Thymus (tissue), 11 donors: Measurements from ENCODE around the gene MCM9. TPM values are rescaled to one million over a fixed set of nuclear protein-coding genes. Genes with fewer than 3 reads are reported as not detected.
"Not testable (repeated sequence)": the region's sequence is repeated elsewhere in the genome, so short reads cannot be mapped to it uniquely, and the experiment has no call there.

Source experiments
- DNase-seq, 9 donors: peaks; one replicate each; pipeline ENCODE4 v3.0.0-alpha.2; 2013; ENCODE audit warnings: low spot score in 9 of 9, low read depth in 6 of 9, missing footprints in 1 of 9
- H3K27ac ChIP-seq, 2 donors: one replicate each; pipeline ENCODE4 v1.5.1; 2013; ENCODE audit warnings: control low read depth in 1 of 2, low read depth in 1 of 2, low read length in 1 of 2, mild to moderate bottlenecking in 1 of 2, moderate library complexity in 1 of 2
- H3K27me3 ChIP-seq, 2 donors: one replicate each; pipeline ENCODE4 v1.5.1; 2013; ENCODE audit warnings: low read length in 1 of 2; ENCODE audit not compliant: control insufficient read depth in 2 of 2, insufficient read depth in 1 of 2
- H3K36me3 ChIP-seq, 2 donors: one replicate each; pipeline ENCODE4 v1.5.1; 2013; ENCODE audit warnings: low read length in 1 of 2, mild to moderate bottlenecking in 1 of 2, moderate library complexity in 1 of 2; ENCODE audit not compliant: control insufficient read depth in 2 of 2, insufficient read depth in 2 of 2
- H3K4me1 ChIP-seq, 2 donors: one replicate each; pipeline ENCODE4 v1.5.1; 2013; ENCODE audit warnings: low read length in 2 of 2; ENCODE audit not compliant: control insufficient read depth in 2 of 2, insufficient read depth in 2 of 2
- H3K4me3 ChIP-seq, 2 donors: one replicate each; pipeline ENCODE4 v1.5.1; 2013; ENCODE audit warnings: low read length in 2 of 2, control low read depth in 1 of 2, mild to moderate bottlenecking in 1 of 2
- H3K9me3 ChIP-seq, 2 donors: one replicate each; pipeline ENCODE4 v1.5.1; 2013; ENCODE audit warnings: low read length in 1 of 2, mild to moderate bottlenecking in 1 of 2; ENCODE audit not compliant: control insufficient read depth in 2 of 2, insufficient read depth in 1 of 2
- WGBS: extraction: QIAGEN DNeasy Blood & Tissue Kit; methylation state at CpG from one replicate; pipeline ENCODE4 v1.1.7; 2013; 5-methylcytosine and 5-hydroxymethylcytosine counted together
- polyA plus RNA-seq: library from polyadenylated mRNA; stranded (reverse); fragments of 200-250 nt; gene quantifications from one replicate; pipeline ENCODE4 v1.2.3, GENCODE V29; 2013
- total RNA-seq: library from RNA; stranded (reverse); fragments of 120-200 nt; gene quantifications from one replicate; pipeline ENCODE4 v1.2.4, GENCODE V29; 2013
- donor health status: healthy.

The MCM9 gene
- total and polyA plus RNA-seq, 2 donors: 7.6 to 12.2 TPM

DNA sequence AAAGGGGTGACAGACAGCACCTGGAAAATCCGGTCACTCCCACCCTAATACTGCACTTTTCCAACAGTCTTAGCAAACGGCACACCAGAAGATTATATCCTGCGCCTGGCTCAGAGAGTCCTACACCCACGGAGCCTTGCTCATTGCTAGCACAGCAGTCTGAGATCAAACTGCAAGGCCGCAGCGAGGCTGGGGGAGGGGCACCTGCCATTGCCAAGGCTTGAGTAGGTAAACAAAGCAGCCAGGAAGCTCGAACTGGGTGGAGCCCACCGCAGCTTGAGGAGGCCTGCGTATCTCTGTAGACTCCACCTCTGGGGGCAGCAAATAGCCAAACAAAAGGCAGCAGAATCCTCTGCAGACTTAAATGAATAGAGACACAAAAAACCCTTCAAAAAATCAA, 138.4 kb downstream of the MCM9 start:
- not testable (repeated sequence) for H3K36me3 ChIP-seq, H3K27me3 ChIP-seq, H3K27ac ChIP-seq, H3K4me3 ChIP-seq
- DNase-seq: peak in 1 of 9 donors; percentile 45
- Histone ChIP-seq H3K9me3 (peaks cover 0 to 15% of the 10 kb centered on the region in 2 donors), H3K4me1 (peaks cover 5 to 16% of the 10 kb centered on the region in 2 donors)
- WGBS: 81% methylated on average over 9 of the region's 9 CpGs

DNA sequence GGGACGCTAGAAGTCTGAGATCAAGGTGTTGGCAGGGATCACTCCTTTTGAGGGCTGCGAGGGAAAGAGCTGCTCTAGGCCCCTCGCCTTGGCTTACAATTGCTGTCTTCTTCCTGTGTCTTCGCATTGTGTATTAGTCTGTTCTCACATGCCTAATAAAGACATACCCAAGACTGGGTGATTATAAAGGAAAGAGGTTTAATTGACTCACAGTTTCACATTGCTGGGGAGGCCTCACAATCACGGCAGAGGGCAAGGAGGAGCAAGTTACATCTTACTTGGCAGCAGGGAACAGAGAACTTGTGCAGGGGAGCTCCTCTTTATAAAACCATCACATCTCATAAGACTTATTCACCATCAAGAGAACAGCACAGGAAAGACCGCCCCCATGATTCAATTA, 143.5 kb downstream of the MCM9 start:
- DNase-seq: no peak
- WGBS: 97% methylated on average over 6 of the region's 6 CpGs
- peaks cover 0 to 8% of the 10 kb centered on the region in 2 donors for H3K9me3 ChIP-seq
- H3K27ac ChIP-seq: no peak overlapping the region
- H3K4me3 ChIP-seq: no peak overlapping the region
- peaks cover 5 to 21% of the 10 kb centered on the region in 2 donors for H3K4me1 ChIP-seq
- H3K36me3 ChIP-seq: no peaks in the 10 kb centered on the region
- H3K27me3 ChIP-seq: no peaks in the 10 kb centered on the region

DNA sequence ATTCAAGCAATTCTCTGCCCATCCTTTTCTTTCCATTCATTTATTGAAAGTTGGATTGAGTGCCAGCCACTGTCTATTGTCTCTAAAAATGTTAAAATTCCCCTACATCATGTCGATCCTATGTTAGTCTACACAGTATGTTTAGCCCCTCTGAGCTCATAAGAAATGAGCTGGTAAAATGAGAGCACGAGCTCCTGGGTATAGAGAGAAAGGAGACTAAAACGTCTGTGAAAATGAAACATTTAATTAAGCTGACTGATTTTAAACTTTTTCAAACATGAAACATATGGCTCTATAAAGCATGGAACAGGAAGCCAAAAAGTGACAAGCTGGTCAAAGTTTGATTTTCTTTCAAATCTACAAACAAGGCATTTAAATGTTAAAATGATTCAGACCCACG, 145.0 kb downstream of the MCM9 start:
- H3K4me3 ChIP-seq: no peak overlapping the region
- peaks cover 5 to 21% of the 10 kb centered on the region in 2 donors for H3K4me1 ChIP-seq
- H3K9me3 ChIP-seq: peaks cover 0 to 4% of the 10 kb centered on the region in 2 donors
- H3K27ac ChIP-seq: no peak overlapping the region
- no peaks in the 10 kb centered on the region for H3K36me3 ChIP-seq
- WGBS: 69% methylated on average over 4 of the region's 4 CpGs
- H3K27me3 ChIP-seq: no peaks in the 10 kb centered on the region
- no peak for DNase-seq

- peak in 1 of 9 donors; percentile 27 for DNase-seq
- H3K4me3 ChIP-seq: no peak overlapping the region
- peaks cover 0 to 4% of the 10 kb centered on the region in 2 donors for H3K9me3 ChIP-seq
- H3K4me1 ChIP-seq: peaks cover 5 to 21% of the 10 kb centered on the region in 2 donors
- H3K27me3 ChIP-seq: no peaks in the 10 kb centered on the region
- H3K27ac ChIP-seq: peak overlapping the region in 1 of 2 donors; percentile 57
- 77% methylated on average over 5 of the region's 5 CpGs for WGBS
- no peaks in the 10 kb centered on the region for H3K36me3 ChIP-seq
Observed at GRCh38 chr6:118789419-118789818, 145.5 kb downstream of the MCM9 start.

- WGBS: 33% methylated on average over 4 of the region's 4 CpGs
- peak overlapping the region in 1 of 2 donors; percentile 57 for H3K27ac ChIP-seq
- peak in 1 of 9 donors; percentile 43 for DNase-seq
Observed at GRCh38 chr6:118788702-118789101, 146.3 kb downstream of the MCM9 start.

GRCh38 chr6:118787724-118788423, 147.1 kb downstream of the MCM9 start:
- DNase-seq: peak in 1 of 9 donors; percentile 35
- H3K27me3 ChIP-seq: no peaks in the 10 kb centered on the region
- no peak overlapping the region for H3K27ac ChIP-seq
- peaks cover 0 to 4% of the 10 kb centered on the region in 2 donors for H3K9me3 ChIP-seq
- no peaks in the 10 kb centered on the region for H3K36me3 ChIP-seq
- WGBS: 86% methylated on average over 6 of the region's 6 CpGs
- no peak overlapping the region for H3K4me3 ChIP-seq
- peaks cover 5 to 21% of the 10 kb centered on the region in 2 donors for H3K4me1 ChIP-seq

More at GRCh38 chr6:118788702-118789101, 146.3 kb downstream of the MCM9 start:
- Histone ChIP-seq H3K4me1 (peaks cover 5 to 21% of the 10 kb centered on the region in 2 donors), H3K36me3 (no peaks in the 10 kb centered on the region), H3K9me3 (peaks cover 0 to 4% of the 10 kb centered on the region in 2 donors), H3K4me3 (no peak overlapping the region), H3K27me3 (no peaks in the 10 kb centered on the region)

GRCh38 chr6:118786596-118787453, 148.1 kb downstream of the MCM9 start:
- H3K27ac ChIP-seq: no peak overlapping the region
- DNase-seq: no peak
- H3K27me3 ChIP-seq: no peaks in the 10 kb centered on the region
- H3K4me1 ChIP-seq: peaks cover 5 to 21% of the 10 kb centered on the region in 2 donors
- H3K4me3 ChIP-seq: no peak overlapping the region
- WGBS: 97% methylated on average over 8 of the region's 8 CpGs
- no peaks in the 10 kb centered on the region for H3K36me3 ChIP-seq
- no peaks in the 10 kb centered on the region for H3K9me3 ChIP-seq

- Histone ChIP-seq H3K27me3 (no peaks in the 10 kb centered on the region), H3K4me1 (peaks cover 5 to 21% of the 10 kb centered on the region in 2 donors), H3K27ac (no peak overlapping the region), H3K9me3 (no peaks in the 10 kb centered on the region), H3K4me3 (no peak overlapping the region), H3K36me3 (no peaks in the 10 kb centered on the region)
- WGBS: 97% methylated on average over 3 of the region's 3 CpGs
- no peak for DNase-seq
Observed at GRCh38 chr6:118785601-118786000, 149.4 kb downstream of the MCM9 start.

DNA sequence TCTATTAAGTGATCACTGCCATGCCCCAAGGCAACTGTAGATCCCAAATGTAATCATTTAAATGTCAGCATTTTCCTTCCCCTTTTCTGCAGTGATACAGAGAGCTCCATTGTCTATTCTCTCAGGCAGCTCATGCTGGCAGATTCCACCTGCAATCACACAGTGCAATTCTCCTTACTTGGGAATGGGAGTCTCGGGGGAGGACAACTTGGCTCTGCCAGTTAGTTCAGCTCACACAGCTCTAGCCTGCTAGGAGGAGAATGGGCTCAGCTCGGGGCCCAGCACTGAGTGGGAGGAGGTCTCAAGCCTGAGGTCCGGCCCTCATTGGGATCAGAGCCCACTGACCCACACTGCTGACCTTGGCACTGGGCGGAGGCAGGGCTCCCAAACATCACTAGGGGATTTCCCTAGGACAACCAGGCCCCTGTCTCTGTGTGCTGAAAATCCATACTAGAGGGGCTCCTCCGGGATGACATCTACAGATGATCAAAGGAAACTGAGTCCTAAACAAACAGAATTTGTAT, 150.3 kb downstream of the MCM9 start:
- no peaks in the 10 kb centered on the region for H3K36me3 ChIP-seq
- no peaks in the 10 kb centered on the region for H3K27me3 ChIP-seq
- H3K9me3 ChIP-seq: no peaks in the 10 kb centered on the region
- WGBS: 99% methylated on average over 5 of the region's 5 CpGs
- H3K4me1 ChIP-seq: peaks cover 5 to 21% of the 10 kb centered on the region in 2 donors
- H3K27ac ChIP-seq: no peak overlapping the region
- DNase-seq: no peak
- no peak overlapping the region for H3K4me3 ChIP-seq
